ENCODE measurements around the gene ST6GALNAC4.

DNA sequence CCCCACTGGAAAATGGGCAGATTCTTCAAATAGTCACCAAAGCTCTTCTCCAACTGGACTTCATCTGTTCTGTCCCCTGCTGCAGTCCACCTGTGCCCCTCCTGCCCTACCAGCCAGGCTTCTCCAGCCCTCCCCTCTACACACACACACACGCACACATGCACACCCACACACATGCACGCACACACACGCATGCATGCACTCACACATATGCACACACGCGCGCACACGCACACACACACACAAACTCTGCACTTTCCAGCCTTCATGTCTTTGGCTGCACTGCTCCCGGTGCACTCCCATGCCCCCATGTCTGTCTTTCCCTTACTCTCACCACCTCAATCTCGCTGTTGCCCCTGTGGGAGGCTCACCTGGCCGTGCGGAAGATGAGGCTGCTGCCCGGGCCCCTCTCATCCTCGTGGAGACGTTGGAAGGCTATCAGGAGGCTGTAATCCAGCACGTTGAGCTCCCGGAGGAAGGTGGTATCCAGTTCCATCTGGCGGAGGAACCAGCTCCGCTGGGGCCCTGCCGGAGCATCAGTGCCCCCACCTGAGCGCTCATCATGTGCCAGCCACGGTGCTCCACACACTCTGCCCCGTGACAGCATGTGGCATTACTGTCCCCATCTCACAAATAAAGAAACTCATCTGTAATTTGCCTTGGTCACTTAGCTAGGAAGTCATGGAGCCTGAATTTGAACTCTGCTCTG is 8.0 kb upstream of the ST6GALNAC4 start:
- TF ChIP-seq GLI2 (tag by site-specific recombination; IDR thresholded peaks at IDR 0.05; ENCODE audit: borderline replicate concordance, low read depth) (no peak), CTCF (tag by site-specific recombination; IDR thresholded peaks at IDR 0.05) (no peak), ZNF19 (tag by site-specific recombination; IDR thresholded peaks at IDR 0.05; ENCODE audit: low read depth) (no peak), ZNF529 (tag by site-specific recombination; IDR thresholded peaks at IDR 0.05; ENCODE audit: insufficient replicate concordance) (no peak), BCL11A (tag by site-specific recombination; IDR thresholded peaks at IDR 0.05; ENCODE audit: low read depth) (no peak), PRDM1 (tag by site-specific recombination; IDR thresholded peaks at IDR 0.05) (no peak), ZNF274 (IDR thresholded peaks at IDR 0.05; ENCODE audit: low read length) (no peak), ZNF274 (tag by site-specific recombination; IDR thresholded peaks at IDR 0.05; ENCODE audit: borderline replicate concordance) (no peak), SCRT2 (tag by site-specific recombination; IDR thresholded peaks at IDR 0.05) (no peak), ZSCAN16 (tag by site-specific recombination; IDR thresholded peaks at IDR 0.05) (no peak), PBX3 (CRISPR knock-in tag; IDR thresholded peaks at IDR 0.05) (no peak)
- TF ChIP-seq, protein P1, sequence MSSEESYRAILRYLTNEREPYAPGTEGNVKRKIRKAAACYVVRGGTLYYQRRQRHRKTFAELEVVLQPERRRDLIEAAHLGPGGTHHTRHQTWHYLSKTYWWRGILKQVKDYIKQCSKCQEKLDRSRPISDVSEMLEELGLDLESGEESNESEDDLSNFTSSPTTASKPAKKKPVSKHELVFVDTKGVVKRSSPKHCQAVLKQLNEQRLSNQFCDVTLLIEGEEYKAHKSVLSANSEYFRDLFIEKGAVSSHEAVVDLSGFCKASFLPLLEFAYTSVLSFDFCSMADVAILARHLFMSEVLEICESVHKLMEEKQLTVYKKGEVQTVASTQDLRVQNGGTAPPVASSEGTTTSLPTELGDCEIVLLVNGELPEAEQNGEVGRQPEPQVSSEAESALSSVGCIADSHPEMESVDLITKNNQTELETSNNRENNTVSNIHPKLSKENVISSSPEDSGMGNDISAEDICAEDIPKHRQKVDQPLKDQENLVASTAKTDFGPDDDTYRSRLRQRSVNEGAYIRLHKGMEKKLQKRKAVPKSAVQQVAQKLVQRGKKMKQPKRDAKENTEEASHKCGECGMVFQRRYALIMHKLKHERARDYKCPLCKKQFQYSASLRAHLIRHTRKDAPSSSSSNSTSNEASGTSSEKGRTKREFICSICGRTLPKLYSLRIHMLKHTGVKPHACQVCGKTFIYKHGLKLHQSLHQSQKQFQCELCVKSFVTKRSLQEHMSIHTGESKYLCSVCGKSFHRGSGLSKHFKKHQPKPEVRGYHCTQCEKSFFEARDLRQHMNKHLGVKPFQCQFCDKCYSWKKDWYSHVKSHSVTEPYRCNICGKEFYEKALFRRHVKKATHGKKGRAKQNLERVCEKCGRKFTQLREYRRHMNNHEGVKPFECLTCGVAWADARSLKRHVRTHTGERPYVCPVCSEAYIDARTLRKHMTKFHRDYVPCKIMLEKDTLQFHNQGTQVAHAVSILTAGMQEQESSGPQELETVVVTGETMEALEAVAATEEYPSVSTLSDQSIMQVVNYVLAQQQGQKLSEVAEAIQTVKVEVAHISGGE (tag by site-specific recombination; conservative IDR thresholded peaks at IDR 0.05; ENCODE audit: low read depth) = no peak
- TF ChIP-seq, protein P2, sequence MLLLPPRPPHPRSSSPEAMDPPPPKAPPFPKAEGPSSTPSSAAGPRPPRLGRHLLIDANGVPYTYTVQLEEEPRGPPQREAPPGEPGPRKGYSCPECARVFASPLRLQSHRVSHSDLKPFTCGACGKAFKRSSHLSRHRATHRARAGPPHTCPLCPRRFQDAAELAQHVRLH (tag by site-specific recombination; IDR thresholded peaks at IDR 0.05) = no peak
- TF ChIP-seq, protein P3, sequence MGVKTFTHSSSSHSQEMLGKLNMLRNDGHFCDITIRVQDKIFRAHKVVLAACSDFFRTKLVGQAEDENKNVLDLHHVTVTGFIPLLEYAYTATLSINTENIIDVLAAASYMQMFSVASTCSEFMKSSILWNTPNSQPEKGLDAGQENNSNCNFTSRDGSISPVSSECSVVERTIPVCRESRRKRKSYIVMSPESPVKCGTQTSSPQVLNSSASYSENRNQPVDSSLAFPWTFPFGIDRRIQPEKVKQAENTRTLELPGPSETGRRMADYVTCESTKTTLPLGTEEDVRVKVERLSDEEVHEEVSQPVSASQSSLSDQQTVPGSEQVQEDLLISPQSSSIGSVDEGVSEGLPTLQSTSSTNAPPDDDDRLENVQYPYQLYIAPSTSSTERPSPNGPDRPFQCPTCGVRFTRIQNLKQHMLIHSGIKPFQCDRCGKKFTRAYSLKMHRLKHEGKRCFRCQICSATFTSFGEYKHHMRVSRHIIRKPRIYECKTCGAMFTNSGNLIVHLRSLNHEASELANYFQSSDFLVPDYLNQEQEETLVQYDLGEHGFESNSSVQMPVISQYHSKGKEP (tag by site-specific recombination; IDR thresholded peaks at IDR 0.05) = no peak
